Stomach (tissue), 4 donors: ENCODE results near the gene GPR63.

ENCODE experiments used
- POLR2A ChIP-seq, 4 donors: fragments of 450-650 bp; IDR thresholded peaks; one replicate each; pipeline ENCODE4 v1.6.1; 2016; ENCODE audit warnings: antibody characterized with exemption in 4 of 4, control low read depth in 2 of 4, mild to moderate bottlenecking in 1 of 4, moderate library complexity in 1 of 4
- TF ChIP-seq, protein P1 (sequence below), 7 experiments: fragments of 450-650 bp in 4 of 7; fragments of 200-600 bp in 3 of 7; sonication (generic) in 3 of 7; IDR thresholded peaks; one replicate each; pipeline ENCODE4 v1.5.1; 2016 to 2019; ENCODE audit warnings: antibody characterized with exemption in 7 of 7, control low read depth in 2 of 7, mild to moderate bottlenecking in 1 of 7

DNA sequence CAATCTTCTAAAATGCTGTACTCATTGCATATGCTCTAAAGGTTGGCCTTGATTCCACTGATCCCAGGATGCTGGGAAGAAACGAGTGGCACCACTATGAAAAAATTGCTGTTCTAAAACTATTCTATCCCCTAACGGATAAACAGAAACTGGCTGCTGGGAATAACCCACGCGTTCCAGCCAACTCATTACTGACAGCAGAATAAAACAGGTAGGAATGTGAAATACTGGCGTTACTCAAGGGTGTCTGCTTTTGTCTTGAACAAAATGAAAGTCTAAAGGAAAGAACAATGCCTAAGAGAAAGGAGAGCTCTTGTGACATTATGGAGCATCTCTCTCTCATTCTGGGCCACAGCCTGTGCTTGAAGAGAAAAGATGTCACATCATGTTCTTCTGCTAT, 26.1 kb downstream of the GPR63 start:
- TF ChIP-seq POLR2A (IDR thresholded peaks at IDR 0.05): no peak
- TF ChIP-seq, protein P1, sequence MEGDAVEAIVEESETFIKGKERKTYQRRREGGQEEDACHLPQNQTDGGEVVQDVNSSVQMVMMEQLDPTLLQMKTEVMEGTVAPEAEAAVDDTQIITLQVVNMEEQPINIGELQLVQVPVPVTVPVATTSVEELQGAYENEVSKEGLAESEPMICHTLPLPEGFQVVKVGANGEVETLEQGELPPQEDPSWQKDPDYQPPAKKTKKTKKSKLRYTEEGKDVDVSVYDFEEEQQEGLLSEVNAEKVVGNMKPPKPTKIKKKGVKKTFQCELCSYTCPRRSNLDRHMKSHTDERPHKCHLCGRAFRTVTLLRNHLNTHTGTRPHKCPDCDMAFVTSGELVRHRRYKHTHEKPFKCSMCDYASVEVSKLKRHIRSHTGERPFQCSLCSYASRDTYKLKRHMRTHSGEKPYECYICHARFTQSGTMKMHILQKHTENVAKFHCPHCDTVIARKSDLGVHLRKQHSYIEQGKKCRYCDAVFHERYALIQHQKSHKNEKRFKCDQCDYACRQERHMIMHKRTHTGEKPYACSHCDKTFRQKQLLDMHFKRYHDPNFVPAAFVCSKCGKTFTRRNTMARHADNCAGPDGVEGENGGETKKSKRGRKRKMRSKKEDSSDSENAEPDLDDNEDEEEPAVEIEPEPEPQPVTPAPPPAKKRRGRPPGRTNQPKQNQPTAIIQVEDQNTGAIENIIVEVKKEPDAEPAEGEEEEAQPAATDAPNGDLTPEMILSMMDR (IDR thresholded peaks at IDR 0.05): no peak
